GM15510 (cell line): ENCODE data around the gene NKAIN1.

Source experiments
- POLR2A ChIP-seq: IDR thresholded peaks from 3 replicates; pipeline ENCODE4 v1.6.1; 2011; ENCODE audit warnings: borderline replicate concordance; ENCODE audit not compliant: insufficient read length; ENCODE audit errors: extremely low read depth

The NKAIN1 gene

GRCh38 chr1:31182352-31182751 lies 57.3 kb downstream of the NKAIN1 start:
- no peak for TF ChIP-seq POLR2A

- TF ChIP-seq POLR2A = no peak
Observed at GRCh38 chr1:31181515-31182343, 58.0 kb downstream of the NKAIN1 start.

GRCh38 chr1:31180338-31180737 lies 59.3 kb downstream of the NKAIN1 start:
- TF ChIP-seq POLR2A = no peak

- no peak for TF ChIP-seq POLR2A
Observed at GRCh38 chr1:31170486-31170735, 69.3 kb downstream of the NKAIN1 start.

GRCh38 chr1:31166462-31166861 lies 73.2 kb downstream of the NKAIN1 start:
- TF ChIP-seq POLR2A = no peak

- no peak for TF ChIP-seq POLR2A
Observed at GRCh38 chr1:31164291-31164690, 75.4 kb downstream of the NKAIN1 start.

GRCh38 chr1:31163866-31164265 lies 75.8 kb downstream of the NKAIN1 start:
- no peak for TF ChIP-seq POLR2A

GRCh38 chr1:31161571-31161970 lies 78.1 kb downstream of the NKAIN1 start:
- no peak for TF ChIP-seq POLR2A

- no peak for TF ChIP-seq POLR2A
Observed at GRCh38 chr1:31159869-31160611, 79.6 kb downstream of the NKAIN1 start.

GRCh38 chr1:31159323-31159722 lies 80.4 kb downstream of the NKAIN1 start:
- no peak for TF ChIP-seq POLR2A

- peak; percentile 38 for TF ChIP-seq POLR2A
Observed at GRCh38 chr1:31155216-31155806, 84.4 kb downstream of the NKAIN1 start.

GRCh38 chr1:31154632-31155215 lies 85.0 kb downstream of the NKAIN1 start:
- peak; percentile 43 for TF ChIP-seq POLR2A

- TF ChIP-seq POLR2A = no peak
Observed at GRCh38 chr1:31154000-31154631, 85.6 kb downstream of the NKAIN1 start.

- TF ChIP-seq POLR2A = no peak
Observed at GRCh38 chr1:31153423-31153822, 86.3 kb downstream of the NKAIN1 start.

- TF ChIP-seq POLR2A = no peak
Observed at GRCh38 chr1:31152181-31152795, 87.4 kb downstream of the NKAIN1 start.

GRCh38 chr1:31151402-31151801 lies 88.3 kb downstream of the NKAIN1 start:
- no peak for TF ChIP-seq POLR2A

- TF ChIP-seq POLR2A = no peak
Observed at GRCh38 chr1:31148409-31148808, 91.3 kb downstream of the NKAIN1 start.
